Astrocyte (in vitro differentiated cells and primary cell): Measurements from ENCODE around the gene EDRF1. TPM values are rescaled to one million over a fixed set of nuclear protein-coding genes. Genes with fewer than 3 reads are reported as not detected.

Experiments used
- DNase-seq: peaks from one replicate; pipeline ENCODE4 v3.0.0-alpha.2; 2010; ENCODE audit warnings: low read depth
- FAIRE-seq: peaks from 2 replicates; lab custom pipeline; 2011; peaks lifted over from hg19 to GRCh38; lab: Jason Lieb, UNC
- H2AFZ ChIP-seq: 2 replicates; pipeline ENCODE4 v1.6.0; 2012; ENCODE audit warnings: low read depth, low read length, inconsistent platforms
- H3K27ac ChIP-seq: 2 replicates; pipeline ENCODE4 v1.5.1; 2011; ENCODE audit warnings: low read depth, low read length, inconsistent platforms
- H3K27me3 ChIP-seq: 2 replicates; pipeline ENCODE4 v1.6.0; 2011; ENCODE audit warnings: low read length, inconsistent platforms; ENCODE audit not compliant: insufficient read depth
- H3K36me3 ChIP-seq: 2 replicates; pipeline ENCODE4 v1.5.1; 2011; ENCODE audit warnings: low read length, inconsistent platforms; ENCODE audit not compliant: insufficient read depth
- H3K4me1 ChIP-seq: 2 replicates; pipeline ENCODE4 v1.5.1; 2011; ENCODE audit warnings: low read length, inconsistent platforms; ENCODE audit not compliant: insufficient read depth
- H3K4me2 ChIP-seq: 2 replicates; pipeline ENCODE4 v1.6.0; 2012; ENCODE audit warnings: low read length, inconsistent platforms
- H3K4me3 ChIP-seq: 2 replicates; pipeline ENCODE4 v1.5.1; 2011; ENCODE audit warnings: low read depth, mild to moderate bottlenecking, low read length, inconsistent platforms; ENCODE audit not compliant: insufficient read depth
- H3K79me2 ChIP-seq: 2 replicates; pipeline ENCODE4 v1.6.0; 2012; ENCODE audit warnings: mild to moderate bottlenecking, low read length, inconsistent platforms; ENCODE audit not compliant: insufficient read depth
- H3K9ac ChIP-seq: 2 replicates; pipeline ENCODE4 v1.6.0; 2012; ENCODE audit warnings: mild to moderate bottlenecking, low read length, inconsistent platforms
- H3K9me3 ChIP-seq: 2 replicates; pipeline ENCODE4 v1.5.1; 2012; ENCODE audit warnings: low read depth, mild to moderate bottlenecking, low read length, inconsistent platforms; ENCODE audit not compliant: insufficient read depth
- H4K20me1 ChIP-seq: 2 replicates; pipeline ENCODE4 v1.6.0; 2012; ENCODE audit warnings: low read length, inconsistent platforms; ENCODE audit not compliant: insufficient read depth
- H3K27ac Mint-ChIP-seq: one replicate; pipeline ENCODE4 v1.8.0; 2021; ENCODE audit warnings: mild to moderate bottlenecking, mixed read lengths; ENCODE audit not compliant: unreplicated experiment
- H3K27me3 Mint-ChIP-seq: one replicate; pipeline ENCODE4 v1.8.0; 2021; ENCODE audit warnings: low read depth, mixed read lengths; ENCODE audit not compliant: unreplicated experiment
- H3K36me3 Mint-ChIP-seq: one replicate; pipeline ENCODE4 v1.8.0; 2021; ENCODE audit warnings: low read depth, mixed read lengths; ENCODE audit not compliant: unreplicated experiment
- H3K4me1 Mint-ChIP-seq: one replicate; pipeline ENCODE4 v1.8.0; 2021; ENCODE audit warnings: low read depth, mixed read lengths; ENCODE audit not compliant: unreplicated experiment
- H3K4me3 Mint-ChIP-seq: one replicate; pipeline ENCODE4 v1.8.0; 2021; ENCODE audit warnings: mild to moderate bottlenecking, moderate library complexity, mixed read lengths; ENCODE audit not compliant: unreplicated experiment
- H3K9me3 Mint-ChIP-seq: one replicate; pipeline ENCODE4 v1.8.0; 2021; ENCODE audit warnings: mild to moderate bottlenecking, mixed read lengths; ENCODE audit not compliant: unreplicated experiment
- CTCF ChIP-seq: IDR thresholded peaks from 2 replicates; pipeline ENCODE4 v1.5.1; 2011; ENCODE audit warnings: low read depth, mild to moderate bottlenecking, inconsistent platforms, low read length, moderate library complexity; ENCODE audit not compliant: insufficient read depth
- EZH2 ChIP-seq: IDR thresholded peaks from 2 replicates; pipeline ENCODE4 v1.6.1; 2012; ENCODE audit warnings: mild to moderate bottlenecking, low read length, inconsistent platforms; ENCODE audit not compliant: insufficient read depth
- total RNA-seq: library from RNA; stranded (reverse); gene quantifications from 2 replicates; pipeline ENCODE4 v1.2.1, GENCODE V29; 2021

Gene EDRF1
- total RNA-seq, 1 donor from 2014 or later: 25.7 TPM

DNA sequence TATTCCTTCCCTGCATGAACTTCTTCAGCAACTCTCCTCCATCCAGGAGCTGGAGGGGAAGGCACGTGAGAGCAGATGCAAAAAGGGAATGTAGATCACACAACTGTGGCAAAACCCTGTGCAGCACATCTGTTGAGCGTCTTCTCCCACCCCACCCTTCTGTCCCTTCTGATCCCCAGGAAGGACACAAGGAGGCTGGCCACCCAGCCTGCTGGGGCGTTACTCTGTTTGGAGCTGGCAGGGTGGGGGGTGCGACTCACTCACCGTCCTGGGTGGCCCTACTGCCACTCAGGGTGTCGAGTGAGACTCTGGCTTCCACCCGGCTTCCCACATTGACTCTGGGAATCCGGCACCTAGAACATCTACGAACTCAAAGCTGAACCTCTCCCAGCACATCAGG, 66.3 kb downstream of the EDRF1 start:
- H3K4me1 ChIP-seq: no peaks in the 10 kb centered on the region
- H3K79me2 ChIP-seq: no peaks in the 10 kb centered on the region
- H3K4me2 ChIP-seq: no peak overlapping the region
- H3K27ac Mint-ChIP-seq: no peak overlapping the region
- FAIRE-seq (no peak), DNase-seq (no peak)
- no peak overlapping the region for H3K4me3 Mint-ChIP-seq
- peaks cover 3% of the 10 kb centered on the region for H3K36me3 ChIP-seq
- H2AFZ ChIP-seq: no peak overlapping the region
- peaks cover 4% of the 10 kb centered on the region for H3K27me3 Mint-ChIP-seq
- no peaks in the 10 kb centered on the region for H3K27me3 ChIP-seq
- H3K4me1 Mint-ChIP-seq: peaks cover 17% of the 10 kb centered on the region
- TF ChIP-seq EZH2 (no peak), CTCF (no peak)
- H3K9me3 Mint-ChIP-seq: no peaks in the 10 kb centered on the region
- no peak overlapping the region for H3K4me3 ChIP-seq
- H4K20me1 ChIP-seq: no peaks in the 10 kb centered on the region
- H3K27ac ChIP-seq: no peak overlapping the region
- no peak overlapping the region for H3K9ac ChIP-seq
- peaks cover 10% of the 10 kb centered on the region for H3K36me3 Mint-ChIP-seq
- H3K9me3 ChIP-seq: no peaks in the 10 kb centered on the region

DNA sequence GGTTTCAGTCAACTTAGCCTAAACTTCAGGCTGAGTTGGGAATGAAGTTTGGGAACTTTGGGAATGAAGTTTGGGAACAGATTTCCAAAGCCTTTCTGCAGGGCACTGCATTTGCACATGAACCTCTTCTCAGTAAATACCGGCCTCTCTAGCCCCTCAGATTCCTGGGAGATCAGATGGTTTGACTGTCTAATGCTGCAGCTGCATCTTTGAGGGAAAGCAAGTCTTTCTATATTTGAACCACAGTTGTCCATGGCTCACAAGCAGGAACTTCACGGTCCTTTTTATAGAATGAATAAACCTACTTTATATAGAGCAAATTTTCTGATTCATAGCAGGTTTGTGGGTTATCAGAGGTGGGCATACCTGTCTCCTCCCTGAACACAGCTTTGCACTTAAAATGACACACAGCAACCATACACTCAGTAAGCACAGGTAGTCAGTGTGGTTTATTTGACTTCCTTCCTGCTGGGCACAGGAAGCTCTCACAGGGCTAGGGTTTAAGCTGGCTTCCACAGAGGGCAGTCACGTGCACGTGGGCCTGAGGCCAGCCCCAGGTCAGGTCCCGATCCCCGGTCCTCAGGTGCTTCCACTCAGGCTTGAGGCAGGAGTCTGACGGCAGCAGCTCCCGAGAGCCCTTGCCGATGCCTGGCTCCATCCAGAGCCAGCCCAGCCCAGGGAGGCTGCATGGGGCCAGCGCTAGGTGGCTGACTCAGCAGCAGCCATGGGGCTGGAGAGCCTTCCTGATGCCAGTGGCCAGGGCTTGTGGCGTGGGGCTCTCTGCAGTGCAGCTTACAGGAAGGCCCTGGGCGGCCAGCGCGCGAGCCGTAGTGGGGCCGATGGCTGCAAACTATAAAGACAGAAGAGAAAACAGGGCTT, 68.9 kb downstream of the EDRF1 start:
- Histone ChIP-seq H3K36me3 (peaks cover 3% of the 10 kb centered on the region), H3K27ac (no peak overlapping the region), H2AFZ (no peak overlapping the region), H3K79me2 (no peaks in the 10 kb centered on the region), H3K9ac (no peak overlapping the region), H3K9me3 (no peaks in the 10 kb centered on the region), H3K4me2 (no peak overlapping the region), H3K27me3 (no peaks in the 10 kb centered on the region), H3K4me1 (no peaks in the 10 kb centered on the region), H4K20me1 (no peaks in the 10 kb centered on the region), H3K4me3 (no peak overlapping the region)
- TF ChIP-seq CTCF (no peak), EZH2 (no peak)
- H3K36me3 Mint-ChIP-seq: peaks cover 12% of the 10 kb centered on the region
- peaks cover 9% of the 10 kb centered on the region for H3K4me1 Mint-ChIP-seq
- H3K4me3 Mint-ChIP-seq: no peak overlapping the region
- no peak for FAIRE-seq
- no peaks in the 10 kb centered on the region for H3K9me3 Mint-ChIP-seq
- no peak overlapping the region for H3K27ac Mint-ChIP-seq
- H3K27me3 Mint-ChIP-seq: peaks cover 4% of the 10 kb centered on the region
- no peak for DNase-seq
